Epithelial cell of proximal tubule (primary cell): ENCODE data around the gene SORCS2. TPM values are rescaled to one million over a fixed set of nuclear protein-coding genes. Genes with fewer than 3 reads are reported as not detected.
A peak's percentile ranks its signal among the peaks of the same experiment; 100 is the strongest.

Experiments
- DNase-seq: peaks from one replicate; pipeline ENCODE4 v3.0.0-alpha.2; 2011; ENCODE audit warnings: low read depth
- H3K4me3 ChIP-seq: 2 replicates; pipeline ENCODE4 v1.5.1; 2011; ENCODE audit warnings: low read depth, mild to moderate bottlenecking, low read length
- CTCF ChIP-seq: conservative IDR thresholded peaks from 2 replicates; pipeline ENCODE4 v1.5.1; 2012; ENCODE audit warnings: low read depth, mild to moderate bottlenecking, low read length
- total RNA-seq: library from RNA; depleted of rRNA; stranded (reverse); fragments of >200 nt; gene quantifications from 2 replicates; pipeline ENCODE4 v1.2.3, GENCODE V29; 2015

SORCS2 gene
- 0.22 and 0.29 TPM in 2 replicates for total RNA-seq

- TF ChIP-seq CTCF: peak; percentile 35
- H3K4me3 ChIP-seq: peak within 1 kb of the TSS; percentile 59
- DNase-seq: no peak
Observed at GRCh38 chr4:7192252-7193029, at the start of gene SORCS2. TSS of gene SORCS2 (plus strand) at chr4:7192538.

- DNase-seq: no peak
Observed at GRCh38 chr4:7144374-7145290, 47.7 kb upstream of the SORCS2 start.

GRCh38 chr4:7145291-7145934 is 46.9 kb upstream of the SORCS2 start:
- H3K4me3 ChIP-seq: no peak overlapping the region
- no peak for DNase-seq
- no peak for TF ChIP-seq CTCF

More at GRCh38 chr4:7144374-7145290, 47.7 kb upstream of the SORCS2 start:
- H3K4me3 ChIP-seq: no peak overlapping the region
- no peak for TF ChIP-seq CTCF

- no peak for DNase-seq
- TF ChIP-seq CTCF: no peak
- H3K4me3 ChIP-seq: no peak overlapping the region
Observed at GRCh38 chr4:7146059-7146785, 46.1 kb upstream of the SORCS2 start.

- TF ChIP-seq CTCF: no peak
- no peak for DNase-seq
- H3K4me3 ChIP-seq: no peak overlapping the region
Observed at GRCh38 chr4:7146786-7147115, 45.6 kb upstream of the SORCS2 start.

- no peak for DNase-seq
- no peak for TF ChIP-seq CTCF
- H3K4me3 ChIP-seq: no peak overlapping the region
Observed at GRCh38 chr4:7147261-7147660, 45.1 kb upstream of the SORCS2 start.
